EL (cell line): ENCODE data around the gene PAF1.

Experiments used
- DNase-seq: peaks from one replicate; pipeline ENCODE4 v3.0.0-alpha.2; 2016

PAF1 gene

DNA sequence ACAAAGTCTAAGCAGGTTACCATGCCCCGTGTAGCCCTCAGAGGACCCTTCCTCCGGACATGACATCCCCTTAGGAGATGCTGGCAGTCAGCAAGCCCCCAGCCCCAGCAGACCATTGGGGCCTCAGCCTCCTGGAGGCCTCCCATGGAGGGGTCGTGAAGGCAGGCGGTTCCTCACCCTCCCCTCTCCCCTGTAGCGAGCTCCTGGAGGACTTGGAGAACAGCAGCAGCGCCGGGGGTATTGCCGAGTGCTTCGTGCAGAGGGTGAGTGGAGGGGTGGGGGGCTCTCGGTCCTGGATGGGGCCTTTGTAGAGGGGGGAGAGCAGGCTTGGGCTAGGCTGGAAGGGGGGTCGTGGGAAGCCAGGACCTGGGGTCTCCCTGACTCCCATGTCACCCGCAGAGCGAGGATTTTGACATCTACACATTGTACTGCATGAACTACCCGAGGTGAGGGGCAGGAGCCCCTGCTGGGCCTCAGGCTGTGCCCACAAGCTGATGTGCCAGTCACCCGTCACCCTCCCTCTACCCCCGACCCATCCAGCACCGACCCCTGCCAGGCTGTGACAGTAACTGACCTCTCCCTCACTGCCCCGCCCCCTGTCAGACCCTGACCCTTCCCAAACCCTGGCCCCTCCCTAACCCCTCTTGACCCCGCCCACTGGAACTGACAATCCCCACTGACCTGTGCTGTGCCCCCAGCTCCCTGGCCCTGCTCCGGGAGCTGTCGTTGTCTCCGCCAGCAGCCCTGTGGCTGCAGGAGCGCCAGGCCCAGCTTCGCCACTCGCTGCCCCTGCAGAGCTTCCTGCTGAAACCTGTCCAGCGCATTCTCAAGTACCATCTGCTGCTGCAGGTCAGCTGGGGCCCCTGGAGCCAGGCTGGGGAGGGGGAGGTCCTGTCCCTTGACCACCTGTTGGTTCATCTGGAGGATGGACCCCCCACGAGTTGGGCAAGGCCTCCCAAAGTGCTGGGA, 25.5 kb upstream of the PAF1 start:
- no peak for DNase-seq

DNA sequence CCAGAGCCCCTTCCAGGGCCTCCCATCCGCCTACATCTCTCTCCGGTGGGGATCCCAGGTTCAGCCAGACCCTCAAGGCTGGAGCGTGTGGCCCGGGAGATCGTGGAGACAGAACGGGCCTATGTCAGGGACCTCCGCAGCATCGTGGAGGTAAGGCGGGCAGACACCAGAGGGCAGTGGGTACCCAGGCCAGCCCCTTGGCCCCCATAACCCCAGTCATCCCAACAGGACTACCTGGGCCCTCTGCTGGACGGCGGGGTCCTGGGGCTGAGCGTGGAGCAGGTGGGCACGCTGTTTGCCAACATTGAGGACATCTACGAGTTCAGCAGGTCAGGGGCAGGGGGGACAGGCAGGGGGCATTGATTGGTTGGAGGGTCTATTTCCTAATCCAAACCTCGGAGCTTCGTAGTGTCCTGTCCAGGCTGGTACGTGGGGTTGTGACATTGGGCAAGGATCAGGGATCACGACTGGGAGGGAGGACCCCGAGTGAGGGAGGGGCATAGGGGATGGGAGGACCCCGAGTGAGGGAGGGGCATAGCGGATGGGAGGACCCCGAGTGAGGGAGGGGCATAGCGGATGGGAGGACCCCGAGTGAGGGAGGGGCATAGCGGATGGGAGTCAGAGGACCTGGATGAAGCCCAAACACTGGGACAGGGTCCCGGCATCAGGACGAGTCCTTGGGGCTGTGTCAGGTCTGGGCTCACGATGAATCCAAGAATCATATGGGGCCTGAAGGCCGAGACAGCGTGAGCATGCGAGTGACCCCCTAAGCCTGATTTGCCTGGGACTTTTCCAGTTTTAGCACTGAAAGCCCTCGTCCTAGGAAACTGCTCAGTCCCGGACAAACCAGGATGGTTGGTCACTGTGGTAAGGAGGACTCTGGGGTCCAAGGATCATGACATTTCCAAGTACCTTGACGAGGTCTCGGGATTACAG, 24.5 kb upstream of the PAF1 start:
- DNase-seq = no peak

DNA sequence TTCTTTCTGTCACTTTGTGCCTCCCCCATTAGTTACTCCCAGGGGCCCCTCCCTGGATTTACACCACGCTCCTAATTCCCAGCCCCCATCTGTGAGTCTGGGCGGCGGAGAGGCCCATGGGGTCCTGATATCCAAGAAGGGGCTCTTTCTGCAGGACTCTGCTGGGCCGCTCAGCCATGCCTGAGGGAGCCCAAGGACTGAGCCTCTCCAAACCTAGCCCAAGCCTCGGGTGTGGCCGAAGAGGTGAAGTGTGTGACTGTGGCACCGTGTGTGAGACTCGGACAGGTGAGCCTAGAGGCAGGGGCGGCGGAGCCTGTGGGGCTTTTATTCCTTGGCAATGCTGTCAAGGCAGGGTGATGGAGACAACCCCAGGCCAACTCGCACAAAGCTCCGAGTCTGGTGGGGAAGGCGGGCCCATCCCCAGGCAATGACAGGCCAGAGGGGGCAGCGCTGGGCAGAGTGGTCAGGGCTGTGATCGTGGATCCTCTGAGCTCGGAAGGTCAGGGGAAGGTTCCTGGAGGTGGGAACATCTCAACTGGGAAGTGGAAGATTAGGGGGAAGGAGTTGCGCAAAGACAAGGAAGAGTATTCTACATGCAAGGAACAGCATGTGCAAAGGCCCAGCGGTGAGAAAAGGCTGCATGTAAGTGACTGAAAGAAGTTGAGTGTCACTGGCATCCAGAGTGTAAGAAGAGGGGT, 23.2 kb upstream of the PAF1 start:
- no peak for DNase-seq

DNA sequence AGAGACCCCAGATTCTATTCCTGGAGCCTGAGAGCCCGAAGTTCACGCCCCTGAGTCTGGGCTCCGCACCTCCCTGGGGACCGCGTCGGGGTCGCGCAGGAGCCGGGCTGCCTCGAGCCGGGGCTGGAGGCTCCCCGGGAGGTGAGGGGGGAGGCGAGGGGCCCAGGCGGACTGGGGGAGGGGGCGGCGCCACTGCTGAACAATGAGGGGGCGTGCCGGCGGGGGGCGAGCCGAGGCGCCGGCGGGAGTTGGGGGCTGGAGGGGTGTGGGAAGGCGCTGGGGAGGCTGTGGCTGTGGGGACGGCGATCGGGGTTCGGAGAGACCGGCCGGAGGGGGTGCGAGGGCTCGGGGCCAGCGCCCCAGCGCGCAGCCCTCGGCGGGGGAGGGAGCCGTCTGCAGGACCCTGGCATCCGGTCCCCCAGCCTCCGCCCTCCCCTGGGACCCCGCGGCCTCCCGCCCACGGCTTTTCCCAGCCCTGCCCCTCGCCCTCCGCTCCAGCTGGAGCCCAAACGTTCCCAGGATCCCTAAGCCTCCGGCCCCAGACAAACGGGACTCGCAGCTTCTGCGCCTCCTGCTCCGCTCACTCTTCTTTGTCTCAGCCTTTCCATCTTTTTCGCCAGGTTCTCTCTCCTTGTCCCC, 22.5 kb upstream of the PAF1 start:
- DNase-seq = peak; percentile 62

DNA sequence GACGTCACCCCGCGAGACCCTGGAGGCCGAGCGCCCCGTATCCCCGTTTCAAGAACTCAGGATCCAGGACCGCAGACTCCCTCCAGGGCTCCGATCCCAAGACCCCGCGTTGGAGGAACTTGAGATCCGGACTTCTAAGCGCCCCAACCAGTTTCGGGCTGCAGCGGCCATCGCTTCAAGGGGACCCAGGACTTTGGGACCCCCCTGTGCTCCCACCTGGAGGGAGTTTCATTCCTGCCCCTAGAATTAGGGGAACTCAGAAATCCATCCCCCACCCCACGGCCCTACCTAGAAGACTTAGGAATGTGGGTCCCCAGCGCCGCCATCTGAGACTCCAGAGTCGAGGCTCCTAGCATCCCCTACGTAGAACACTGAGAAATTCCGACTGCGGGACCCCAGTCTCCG, 22.0 kb upstream of the PAF1 start:
- DNase-seq = no peak

DNA sequence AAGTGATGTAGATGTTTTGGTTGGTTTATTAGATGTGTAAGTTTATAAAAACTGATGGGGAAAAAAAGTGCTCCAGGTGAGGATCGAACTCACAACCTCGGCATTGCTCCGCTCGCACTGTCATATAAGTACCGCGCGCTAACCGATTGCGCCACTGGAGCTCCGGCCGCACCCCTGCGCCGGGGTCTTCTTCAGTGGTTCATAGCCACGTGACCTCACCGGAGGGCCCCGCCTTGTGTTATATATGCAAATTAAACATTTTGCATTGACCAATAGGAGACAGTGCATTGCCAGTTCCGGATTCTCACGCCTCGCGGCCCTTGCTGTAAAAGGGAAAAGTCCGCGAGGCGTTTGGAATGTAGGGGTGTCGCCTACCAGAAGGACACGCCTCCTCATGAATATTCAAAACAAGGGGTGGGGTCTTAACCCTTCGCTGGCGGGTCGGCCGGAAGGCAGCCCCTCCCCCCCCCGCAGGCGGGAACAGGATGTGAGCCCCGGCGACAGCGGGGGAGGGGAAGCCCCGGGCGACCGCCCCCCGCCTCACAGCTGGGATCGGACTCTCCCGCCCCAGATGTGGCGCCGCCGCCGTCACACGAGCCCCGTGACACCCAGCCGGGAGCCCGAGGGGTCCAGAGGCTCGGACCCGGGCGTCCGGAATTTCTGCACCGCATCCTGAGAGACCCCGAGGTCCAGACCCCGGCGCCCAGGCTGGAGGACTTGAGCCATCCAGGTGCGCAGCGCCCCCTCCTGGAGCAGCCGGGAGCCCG, 21.4 kb upstream of the PAF1 start, which contains the start of gene PLEKHG2:
TSS of gene PLEKHG2 (plus strand) at position 570 of the 767 bp plus-strand sequence. CDS start 1,418 bp downstream, outside the sequence.
- DNase-seq = peak; percentile 100

DNA sequence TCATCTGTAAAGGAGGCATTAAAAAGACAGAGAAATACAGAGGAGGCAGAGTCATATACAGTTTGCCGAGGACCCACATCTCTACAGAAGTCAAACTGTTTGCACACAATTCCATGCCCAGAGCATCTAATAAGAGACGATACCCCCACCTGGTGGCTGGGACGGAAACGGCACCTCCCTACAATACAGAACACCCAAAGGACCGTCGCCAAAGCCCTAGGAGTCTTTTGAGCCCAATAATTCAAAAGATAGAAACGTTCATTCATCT, 20.9 kb upstream of the PAF1 start:
- peak; percentile 93 for DNase-seq

DNA sequence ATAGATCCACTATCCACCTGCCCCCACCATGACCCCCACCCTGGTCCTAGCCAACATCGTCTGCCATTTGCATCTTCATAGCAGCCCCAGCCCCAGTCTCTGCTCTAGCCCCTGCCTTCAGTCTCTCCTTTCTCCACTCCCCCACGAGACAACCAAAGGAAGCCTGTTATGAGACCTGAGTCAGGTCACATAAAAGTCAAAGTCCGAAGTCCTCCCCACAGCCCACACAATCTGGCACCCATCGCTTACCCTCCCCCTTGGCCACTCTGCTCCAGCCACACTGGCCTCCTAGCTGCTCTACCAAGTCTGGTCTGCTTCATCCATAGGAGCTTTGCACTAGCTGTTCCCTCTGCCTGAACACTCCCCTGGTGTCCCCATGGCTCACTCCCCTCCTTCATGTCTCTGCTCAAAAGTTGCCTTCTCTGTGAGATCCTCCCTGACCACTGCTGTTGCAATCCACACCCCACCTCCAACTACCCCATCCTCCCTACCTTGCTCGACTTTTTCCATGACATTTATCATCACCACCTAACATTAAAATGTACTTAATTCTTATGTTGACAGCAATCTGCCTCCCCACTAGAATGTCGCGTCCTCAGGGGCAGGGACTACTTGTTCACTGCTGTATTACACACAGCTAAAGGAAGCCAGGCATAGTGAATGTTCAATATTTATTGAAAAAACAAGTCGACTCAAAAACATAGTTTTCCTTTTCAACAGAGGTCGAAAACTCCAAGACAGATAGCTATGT, 20.4 kb upstream of the PAF1 start:
- no peak for DNase-seq

DNA sequence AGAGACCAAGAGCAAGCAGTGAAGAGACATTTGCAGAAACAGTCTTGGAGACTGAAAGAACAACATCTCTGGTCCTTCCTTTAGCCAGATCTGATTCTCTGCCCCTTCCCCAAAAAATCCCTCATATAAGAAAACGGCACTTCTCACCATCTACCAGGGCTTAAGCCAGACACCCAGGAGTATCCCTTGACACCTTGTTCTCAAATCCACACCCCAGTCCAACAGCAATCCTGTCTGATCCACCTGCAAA, 19.9 kb upstream of the PAF1 start:
- no peak for DNase-seq

DNA sequence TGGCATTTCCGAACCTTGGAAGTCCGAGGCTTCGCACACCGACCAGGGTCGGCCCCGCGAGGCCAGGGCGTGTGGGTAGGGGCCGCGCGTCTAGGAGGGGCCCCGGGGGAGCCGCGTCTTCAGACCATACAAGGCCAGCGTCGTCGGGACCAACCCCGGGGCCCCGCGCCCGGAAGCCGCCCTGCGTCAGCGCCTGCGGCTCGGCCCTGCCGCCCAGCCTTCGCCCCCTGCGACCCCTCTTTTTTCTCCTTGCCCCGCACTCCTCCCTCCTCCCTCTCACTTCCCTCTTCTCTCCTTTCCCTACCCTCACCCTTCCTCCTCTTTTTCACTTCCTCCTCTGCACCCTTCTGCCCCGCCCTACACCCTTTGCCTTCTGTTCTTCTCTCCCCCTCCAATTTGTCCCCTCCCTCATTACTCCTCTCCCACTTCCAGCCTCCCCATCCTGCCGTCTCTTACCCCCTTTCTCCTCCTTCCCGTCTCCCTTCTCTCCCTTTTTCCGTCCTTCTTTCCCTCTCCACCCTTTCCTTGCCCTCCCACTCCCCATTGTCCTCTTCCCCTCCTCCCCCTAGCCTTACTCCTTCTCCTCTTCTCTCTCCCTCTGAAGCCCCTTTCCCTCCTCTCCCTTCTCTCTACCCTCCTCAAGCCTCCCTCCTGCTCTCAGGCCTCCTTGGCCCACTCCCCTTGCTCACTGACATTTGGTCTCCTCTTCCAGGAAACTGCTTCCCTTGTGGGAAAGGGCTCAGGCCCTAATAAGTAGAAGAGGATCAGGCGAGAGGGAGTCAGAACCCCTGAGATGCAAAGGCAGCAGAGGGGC, 19.3 kb upstream of the PAF1 start:
- DNase-seq = peak; percentile 52

DNA sequence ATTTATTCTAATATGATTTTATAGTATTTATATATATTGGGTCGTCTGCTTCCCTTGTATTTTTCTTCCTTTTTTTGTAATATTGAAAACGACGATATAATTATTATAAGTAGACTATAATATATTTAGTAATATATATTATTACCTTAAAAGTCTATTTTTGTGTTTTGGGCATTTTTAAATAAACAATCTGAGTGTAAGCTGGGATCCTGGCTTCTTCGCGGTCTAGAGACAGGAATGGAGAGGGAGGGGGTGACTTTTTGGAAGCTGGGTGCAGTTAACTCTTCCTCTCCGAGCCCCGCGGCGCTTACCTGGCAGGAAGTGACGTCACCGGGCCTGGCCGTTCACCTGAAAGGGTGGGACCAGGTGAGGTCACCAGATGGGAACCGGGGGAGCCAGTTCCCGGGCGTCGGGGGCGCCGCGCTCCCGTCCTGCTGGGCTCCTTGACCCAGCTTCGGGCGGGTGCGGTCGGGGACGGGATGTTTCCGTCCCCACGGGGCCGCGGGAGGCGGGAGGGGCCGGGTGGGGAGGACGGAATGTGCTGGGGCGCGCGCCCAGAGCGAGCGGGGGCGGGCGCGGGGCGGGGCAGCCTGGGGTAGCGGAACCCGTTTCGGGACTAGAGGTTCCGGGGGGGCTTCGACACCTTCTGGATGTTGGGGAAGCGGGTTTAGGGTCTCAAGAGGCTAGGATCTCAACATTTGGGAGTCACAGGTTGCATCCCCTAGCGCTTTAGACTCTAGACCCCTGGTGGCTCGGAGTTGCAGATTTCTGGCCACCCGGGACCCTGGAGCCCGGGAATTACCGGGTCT, 18.5 kb upstream of the PAF1 start:
- DNase-seq = peak; percentile 75

DNA sequence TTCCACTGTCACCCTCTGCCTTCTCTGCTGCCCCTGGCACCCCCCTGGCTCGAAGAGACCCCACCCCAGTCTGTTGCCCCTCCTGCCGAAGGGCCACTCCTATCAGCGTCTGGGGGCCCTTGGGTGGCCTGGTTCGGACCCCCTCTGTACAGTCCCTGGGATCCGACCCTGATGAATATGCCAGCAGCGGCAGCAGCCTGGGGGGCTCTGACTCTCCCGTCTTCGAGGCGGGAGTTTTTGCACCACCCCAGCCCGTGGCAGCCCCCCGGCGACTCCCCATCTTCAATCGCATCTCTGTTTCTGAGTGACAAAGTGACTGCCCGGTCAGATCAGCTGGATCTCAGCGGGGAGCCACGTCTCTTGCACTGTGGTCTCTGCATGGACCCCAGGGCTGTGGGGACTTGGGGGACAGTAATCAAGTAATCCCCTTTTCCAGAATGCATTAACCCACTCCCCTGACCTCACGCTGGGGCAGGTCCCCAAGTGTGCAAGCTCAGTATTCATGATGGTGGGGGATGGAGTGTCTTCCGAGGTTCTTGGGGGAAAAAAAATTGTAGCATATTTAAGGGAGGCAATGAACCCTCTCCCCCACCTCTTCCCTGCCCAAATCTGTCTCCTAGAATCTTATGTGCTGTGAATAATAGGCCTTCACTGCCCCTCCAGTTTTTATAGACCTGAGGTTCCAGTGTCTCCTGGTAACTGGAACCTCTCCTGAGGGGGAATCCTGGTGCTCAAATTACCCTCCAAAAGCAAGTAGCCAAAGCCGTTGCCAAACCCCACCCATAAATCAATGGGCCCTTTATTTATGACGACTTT, 17.7 kb upstream of the PAF1 start:
- DNase-seq = peak; percentile 58

DNA sequence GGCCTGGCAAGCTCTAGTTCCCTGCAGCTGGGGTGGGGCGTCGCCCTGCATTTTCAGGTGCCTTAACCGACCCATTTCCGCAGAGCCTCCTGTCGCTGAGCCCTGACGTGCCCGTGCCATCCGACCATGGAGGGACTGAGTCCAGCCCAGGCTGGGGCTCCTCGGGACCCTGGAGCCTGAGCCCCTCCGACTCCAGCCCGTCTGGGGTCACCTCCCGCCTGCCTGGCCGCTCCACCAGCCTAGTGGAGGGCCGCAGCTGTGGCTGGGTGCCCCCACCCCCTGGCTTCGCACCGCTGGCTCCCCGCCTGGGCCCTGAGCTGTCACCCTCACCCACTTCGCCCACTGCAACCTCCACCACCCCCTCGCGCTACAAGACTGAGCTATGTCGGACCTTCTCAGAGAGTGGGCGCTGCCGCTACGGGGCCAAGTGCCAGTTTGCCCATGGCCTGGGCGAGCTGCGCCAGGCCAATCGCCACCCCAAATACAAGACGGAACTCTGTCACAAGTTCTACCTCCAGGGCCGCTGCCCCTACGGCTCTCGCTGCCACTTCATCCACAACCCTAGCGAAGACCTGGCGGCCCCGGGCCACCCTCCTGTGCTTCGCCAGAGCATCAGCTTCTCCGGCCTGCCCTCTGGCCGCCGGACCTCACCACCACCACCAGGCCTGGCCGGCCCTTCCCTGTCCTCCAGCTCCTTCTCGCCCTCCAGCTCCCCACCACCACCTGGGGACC, 16.9 kb upstream of the PAF1 start:
- no peak for DNase-seq

DNA sequence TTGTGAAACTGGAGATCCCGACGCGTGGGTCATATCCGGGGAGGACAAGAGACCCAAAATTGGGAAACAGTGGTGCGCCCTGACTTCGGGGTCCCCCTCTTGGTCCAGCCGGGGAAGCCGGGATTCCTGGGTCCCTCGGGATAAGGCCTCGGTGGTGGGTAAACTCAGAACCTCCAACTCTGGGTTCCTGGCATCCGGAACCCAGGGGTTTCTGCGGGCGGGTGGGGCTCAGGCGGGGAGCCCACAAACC, 16.4 kb upstream of the PAF1 start:
- no peak for DNase-seq

DNA sequence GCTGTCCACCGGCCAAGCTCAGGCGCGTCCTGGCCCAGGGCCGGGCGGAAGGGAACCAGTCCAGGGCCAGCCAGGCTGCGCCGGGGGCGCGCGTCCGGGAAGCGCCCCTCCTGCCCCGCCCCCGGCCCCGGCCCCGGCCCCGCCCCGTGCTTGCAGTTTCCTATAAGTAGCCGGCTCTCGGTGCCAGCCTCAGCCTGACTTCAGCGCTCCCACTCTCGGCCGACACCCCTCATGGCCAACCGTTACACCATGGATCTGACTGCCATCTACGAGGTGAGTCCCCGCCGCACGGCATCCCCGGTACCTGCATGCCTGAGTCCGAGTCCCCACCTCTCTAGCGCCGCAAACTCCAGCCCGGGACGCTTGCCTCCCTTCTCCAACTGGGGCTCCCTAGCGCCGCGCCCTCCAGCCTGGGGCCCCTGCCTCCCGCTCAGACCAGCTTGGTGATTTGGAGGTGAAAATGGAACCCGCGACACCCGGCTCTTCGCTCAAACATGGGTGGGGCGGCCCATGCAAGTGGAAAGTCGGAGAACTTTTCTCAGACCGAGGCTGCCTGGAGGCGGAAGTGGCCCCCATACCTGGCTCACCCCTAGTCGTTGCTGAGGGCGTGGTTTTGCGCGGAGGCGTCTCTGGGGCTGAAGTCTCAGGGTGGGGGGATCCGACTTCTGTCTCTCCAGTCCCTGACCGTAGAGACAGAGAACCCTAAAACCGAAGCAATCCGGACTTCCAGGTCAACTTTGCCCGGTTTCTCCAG, 15.9 kb upstream of the PAF1 start, which contains the start of gene ZFP36:
TSS of gene ZFP36 (plus strand) at position 192 of the 754 bp plus-strand sequence. CDS start at position 250, 58 bp downstream.
- DNase-seq = peak; percentile 86

DNA sequence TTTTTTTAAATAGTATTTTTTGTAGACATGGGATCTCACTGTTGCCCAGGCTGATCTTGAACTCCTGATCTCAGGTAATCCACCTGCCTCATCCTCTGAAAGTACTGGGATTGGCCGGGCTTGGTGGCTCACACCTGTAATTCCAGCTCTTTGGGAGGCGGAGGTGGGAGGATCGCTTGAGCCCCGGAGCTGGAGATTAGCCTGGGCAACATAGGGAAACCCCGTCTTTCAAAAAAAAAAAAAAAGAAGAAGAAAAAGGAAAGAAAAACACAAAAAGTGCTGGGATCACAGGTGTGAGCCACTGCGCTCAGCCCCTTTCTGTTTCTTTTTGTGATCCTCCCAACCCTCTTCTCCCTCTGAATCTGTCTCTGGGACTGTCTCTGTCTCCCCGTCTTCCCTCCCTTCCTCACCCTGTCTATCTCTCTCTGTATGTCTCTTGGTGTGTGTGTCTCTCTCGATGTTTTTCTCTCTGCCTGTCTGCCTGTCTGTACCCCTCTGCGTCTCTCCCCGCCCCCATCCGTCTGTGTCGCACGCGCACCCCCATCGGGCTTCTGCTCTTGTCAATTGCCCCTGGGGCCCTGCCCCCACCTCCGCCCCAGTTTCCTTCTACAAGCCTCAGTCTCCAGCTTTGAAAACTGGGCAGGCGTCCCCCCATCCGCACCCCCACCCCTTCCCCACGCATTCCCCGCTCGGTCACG, 15.2 kb upstream of the PAF1 start:
- no peak for DNase-seq
